ENCODE results near the gene CYB5R3. TPM values are rescaled to one million over a fixed set of nuclear protein-coding genes. Genes with fewer than 3 reads are reported as not detected.
"Not testable (repeated sequence)": the region's sequence is repeated elsewhere in the genome, so short reads cannot be mapped to it uniquely, and the experiment has no call there.

The CYB5R3 gene
- polyA plus RNA-seq, 1 donor (not counting 4 experiments of a cell fraction or from before 2014, with no cell fraction given): 102 TPM

- Histone ChIP-seq H3K4me3 (ENCODE audit: control insufficient read depth in 2 of 3, extremely low read depth in 1 of 3, insufficient read depth in 2 of 3, low read depth in 1 of 3, low read length in 3 of 3) (no peak overlapping the region), H3K4me1 (ENCODE audit: control insufficient read depth, extremely low read depth, insufficient read depth, low read length) (peaks cover 11% of the 10 kb centered on the region), H2AFZ (ENCODE audit: control insufficient read depth, low read length) (no peak overlapping the region), H3K79me2 (ENCODE audit: control insufficient read depth, insufficient read depth, low read length) (no peaks in the 10 kb centered on the region), H3K4me2 (ENCODE audit: control insufficient read depth, extremely low read depth, insufficient read depth, low read depth, low read length) (no peak overlapping the region), H3K9me3 (ENCODE audit: control insufficient read depth, low read depth, low read length) (peaks cover 4% of the 10 kb centered on the region), H3K27ac (ENCODE audit: control insufficient read depth, insufficient read depth, low read length) (no peak overlapping the region), H3K27me3 (ENCODE audit: control insufficient read depth, extremely low read depth, insufficient read depth, low read length) (no peaks in the 10 kb centered on the region), H3K9ac (ENCODE audit: control insufficient read depth, extremely low read depth, insufficient read depth, low read length) (no peak overlapping the region), H4K20me1 (ENCODE audit: control insufficient read depth, extremely low read depth, insufficient read depth, low read length) (no peaks in the 10 kb centered on the region), H3K9me1 (ENCODE audit: control insufficient read depth, extremely low read depth, insufficient read depth, low read length) (no peaks in the 10 kb centered on the region), H3K36me3 (ENCODE audit: control insufficient read depth in 2 of 2, extremely low read depth in 1 of 2, insufficient read depth in 2 of 2, low read length in 2 of 2) (no peaks in the 10 kb centered on the region)
- FAIRE-seq (no peak), DNase-seq (ENCODE audit: low read depth, low spot score) (no peak)
- TF ChIP-seq CTCF (optimal IDR thresholded peaks at IDR 0.05 in 1 of 3, IDR thresholded peaks at IDR 0.05 in 1 of 3, conservative IDR thresholded peaks at IDR 0.05 in 1 of 3; ENCODE audit: extremely low read depth in 1 of 3, insufficient read depth in 2 of 3, low read length in 3 of 3) (no peak), EZH2 (IDR thresholded peaks at IDR 0.05; ENCODE audit: low read length) (no peak)
- dilution Hi-C loops (cut with MboI; ENCODE audit: extremely low pct_ligation_motif_present, low sequenced_read_pairs): no loop called here
Observed at GRCh38 chr22:42678894-42679293, 29.7 kb upstream of the CYB5R3 start.

- H3K9me3 ChIP-seq (ENCODE audit: control insufficient read depth, low read depth, low read length); H3K4me2 ChIP-seq (ENCODE audit: control insufficient read depth, extremely low read depth, insufficient read depth, low read depth, low read length); H3K79me2 ChIP-seq (ENCODE audit: control insufficient read depth, insufficient read depth, low read length); dilution Hi-C loops (cut with MboI; ENCODE audit: extremely low pct_ligation_motif_present, low sequenced_read_pairs); H3K9ac ChIP-seq (ENCODE audit: control insufficient read depth, extremely low read depth, insufficient read depth, low read length); H3K27ac ChIP-seq (ENCODE audit: control insufficient read depth, insufficient read depth, low read length); H4K20me1 ChIP-seq (ENCODE audit: control insufficient read depth, extremely low read depth, insufficient read depth, low read length); DNase-seq (ENCODE audit: low read depth, low spot score); H3K4me3 ChIP-seq (ENCODE audit: control insufficient read depth in 2 of 3, extremely low read depth in 1 of 3, insufficient read depth in 2 of 3, low read depth in 1 of 3, low read length in 3 of 3); H3K27me3 ChIP-seq (ENCODE audit: control insufficient read depth, extremely low read depth, insufficient read depth, low read length); H2AFZ ChIP-seq (ENCODE audit: control insufficient read depth, low read length); H3K36me3 ChIP-seq (ENCODE audit: control insufficient read depth in 2 of 2, extremely low read depth in 1 of 2, insufficient read depth in 2 of 2, low read length in 2 of 2); FAIRE-seq; H3K9me1 ChIP-seq (ENCODE audit: control insufficient read depth, extremely low read depth, insufficient read depth, low read length): not testable (repeated sequence)
- peaks cover 11% of the 10 kb centered on the region for H3K4me1 ChIP-seq (ENCODE audit: control insufficient read depth, extremely low read depth, insufficient read depth, low read length)
Observed at GRCh38 chr22:42677936-42678335, 28.7 kb upstream of the CYB5R3 start.

- Histone ChIP-seq H3K4me3 (ENCODE audit: control insufficient read depth in 2 of 3, extremely low read depth in 1 of 3, insufficient read depth in 2 of 3, low read depth in 1 of 3, low read length in 3 of 3) (no peak overlapping the region), H3K4me2 (ENCODE audit: control insufficient read depth, extremely low read depth, insufficient read depth, low read depth, low read length) (no peak overlapping the region), H3K36me3 (ENCODE audit: control insufficient read depth in 2 of 2, extremely low read depth in 1 of 2, insufficient read depth in 2 of 2, low read length in 2 of 2) (no peaks in the 10 kb centered on the region), H3K27ac (ENCODE audit: control insufficient read depth, insufficient read depth, low read length) (no peak overlapping the region), H3K9ac (ENCODE audit: control insufficient read depth, extremely low read depth, insufficient read depth, low read length) (no peak overlapping the region), H3K79me2 (ENCODE audit: control insufficient read depth, insufficient read depth, low read length) (no peaks in the 10 kb centered on the region), H2AFZ (ENCODE audit: control insufficient read depth, low read length) (peak overlapping the region; percentile 26), H3K4me1 (ENCODE audit: control insufficient read depth, extremely low read depth, insufficient read depth, low read length) (peaks cover 11% of the 10 kb centered on the region), H3K27me3 (ENCODE audit: control insufficient read depth, extremely low read depth, insufficient read depth, low read length) (no peaks in the 10 kb centered on the region), H3K9me3 (ENCODE audit: control insufficient read depth, low read depth, low read length) (peaks cover 4% of the 10 kb centered on the region), H3K9me1 (ENCODE audit: control insufficient read depth, extremely low read depth, insufficient read depth, low read length) (no peaks in the 10 kb centered on the region), H4K20me1 (ENCODE audit: control insufficient read depth, extremely low read depth, insufficient read depth, low read length) (no peaks in the 10 kb centered on the region)
- no peak for TF ChIP-seq EZH2 (IDR thresholded peaks at IDR 0.05; ENCODE audit: low read length)
- no peak for TF ChIP-seq CTCF (optimal IDR thresholded peaks at IDR 0.05 in 1 of 3, IDR thresholded peaks at IDR 0.05 in 1 of 3, conservative IDR thresholded peaks at IDR 0.05 in 1 of 3; ENCODE audit: extremely low read depth in 1 of 3, insufficient read depth in 2 of 3, low read length in 3 of 3)
- dilution Hi-C loops (cut with MboI; ENCODE audit: extremely low pct_ligation_motif_present, low sequenced_read_pairs): no loop called here
- no peak for DNase-seq (ENCODE audit: low read depth, low spot score)
- no peak for FAIRE-seq
Observed at GRCh38 chr22:42676059-42676607, 26.9 kb upstream of the CYB5R3 start.

Data from keratinocyte (primary cell).